ENCODE results near the gene RNF112. TPM values are rescaled to one million over a fixed set of nuclear protein-coding genes. Genes with fewer than 3 reads are reported as not detected.

RNF112 gene
- total RNA-seq, 1 experiment from 2014 or later = 0.81 TPM

- Histone ChIP-seq H3T11ph (ENCODE audit: low read length) (no peak overlapping the region), H2BK20ac (ENCODE audit: low read depth, low read length, poor library complexity, severe bottlenecking) (no peak overlapping the region), H3K4me2 (ENCODE audit: insufficient read depth, insufficient read length, low read length) (no peak overlapping the region), H4K91ac (ENCODE audit: insufficient read length, low read depth, low read length) (no peak overlapping the region), H3K23me2 (ENCODE audit: insufficient read length, low read depth, low read length, poor library complexity, severe bottlenecking) (no peaks in the 10 kb centered on the region), H3K27ac (ENCODE audit: insufficient read length, low read depth, low read length) (no peak overlapping the region), H2BK5ac (ENCODE audit: insufficient read length, low read length) (no peak overlapping the region), H4K5ac (ENCODE audit: insufficient read length, low read depth, low read length) (no peak overlapping the region), H3K14ac (ENCODE audit: insufficient read depth, low read length) (no peak overlapping the region; the same call in 1 of the 2 replicates), H2AFZ (ENCODE audit: low read length) (no peak overlapping the region), H4K8ac (replicated peaks; ENCODE audit: insufficient read length, low read depth, low read length) (no peak overlapping the region), H3K79me2 (ENCODE audit: insufficient read depth, low read length) (no peaks in the 10 kb centered on the region), H2AK5ac (ENCODE audit: insufficient read length, low read length) (no peak overlapping the region), H2BK120ac (ENCODE audit: low read depth, low read length, poor library complexity, severe bottlenecking) (no peak overlapping the region), H2BK15ac (ENCODE audit: low read depth, low read length) (no peak overlapping the region), H2BK12ac (ENCODE audit: insufficient read length, low read depth, low read length) (no peak overlapping the region), H3K56ac (ENCODE audit: insufficient read length, low read depth, low read length) (no peak overlapping the region), H3K9me3 (ENCODE audit: control insufficient read depth, low read depth, low read length) (no peaks in the 10 kb centered on the region), H3K23ac (ENCODE audit: insufficient read length, low read depth, low read length) (no peak overlapping the region), H3K4me1 (ENCODE audit: insufficient read depth, low read length) (no peaks in the 10 kb centered on the region), H3K79me1 (ENCODE audit: insufficient read depth, low read depth, low read length, poor library complexity, severe bottlenecking) (no peaks in the 10 kb centered on the region), H3K4ac (ENCODE audit: low read depth, low read length) (no peak overlapping the region), H3K9ac (ENCODE audit: extremely low read depth, insufficient read length, low read length) (no peak overlapping the region), H4K20me1 (ENCODE audit: control insufficient read depth, insufficient read depth, insufficient read length) (no peaks in the 10 kb centered on the region), H3K27me3 (ENCODE audit: insufficient read depth, low read length) (no peaks in the 10 kb centered on the region), H3K18ac (ENCODE audit: insufficient read length, low read depth, low read length) (no peak overlapping the region)
- peaks cover 15 to 30% of the 10 kb centered on the region in 2 experiments for H3K4me1 Mint-ChIP-seq
- H3K36me3 Mint-ChIP-seq (ENCODE audit: insufficient read depth in 1 of 3, low read depth in 3 of 3) = no peaks in the 10 kb centered on the region; a peak in 1 of 7 replicates
- H3K27me3 Mint-ChIP-seq (ENCODE audit: low read depth) = peaks cover 7% of the 10 kb centered on the region
- H3K4me3 Mint-ChIP-seq = peak overlapping the region in 1 of 2 experiments; percentile 23; a peak in 2 of 5 replicates
- WGBS (ENCODE audit: extremely low coverage, insufficient read length, low lambda C conversion rate) = no CpG with 5 or more reads among the region's 16 CpGs
- TF ChIP-seq CTCF (conservative IDR thresholded peaks at IDR 0.05) = no peak
- no peak for DNase-seq
- no peaks in the 10 kb centered on the region for H3K9me3 Mint-ChIP-seq
- H3K27ac Mint-ChIP-seq = peak overlapping the region in 1 of 3 experiments; percentile 72; a peak in 1 of 7 replicates
Measured at GRCh38 chr17:19412510-19412909, 1.5 kb downstream of the RNF112 start.

Data from H9 (cell line).